GM21717 (cell line): ENCODE results near the gene DLGAP1.

Experiments used
- ATAC-seq: cut with Tn5 transposase; IDR thresholded peaks from one replicate; pipeline ENCODE4 v1.9.1; 2021; ENCODE audit warnings: mild to moderate bottlenecking, moderate library complexity; ENCODE audit not compliant: unreplicated experiment

Gene DLGAP1

DNA sequence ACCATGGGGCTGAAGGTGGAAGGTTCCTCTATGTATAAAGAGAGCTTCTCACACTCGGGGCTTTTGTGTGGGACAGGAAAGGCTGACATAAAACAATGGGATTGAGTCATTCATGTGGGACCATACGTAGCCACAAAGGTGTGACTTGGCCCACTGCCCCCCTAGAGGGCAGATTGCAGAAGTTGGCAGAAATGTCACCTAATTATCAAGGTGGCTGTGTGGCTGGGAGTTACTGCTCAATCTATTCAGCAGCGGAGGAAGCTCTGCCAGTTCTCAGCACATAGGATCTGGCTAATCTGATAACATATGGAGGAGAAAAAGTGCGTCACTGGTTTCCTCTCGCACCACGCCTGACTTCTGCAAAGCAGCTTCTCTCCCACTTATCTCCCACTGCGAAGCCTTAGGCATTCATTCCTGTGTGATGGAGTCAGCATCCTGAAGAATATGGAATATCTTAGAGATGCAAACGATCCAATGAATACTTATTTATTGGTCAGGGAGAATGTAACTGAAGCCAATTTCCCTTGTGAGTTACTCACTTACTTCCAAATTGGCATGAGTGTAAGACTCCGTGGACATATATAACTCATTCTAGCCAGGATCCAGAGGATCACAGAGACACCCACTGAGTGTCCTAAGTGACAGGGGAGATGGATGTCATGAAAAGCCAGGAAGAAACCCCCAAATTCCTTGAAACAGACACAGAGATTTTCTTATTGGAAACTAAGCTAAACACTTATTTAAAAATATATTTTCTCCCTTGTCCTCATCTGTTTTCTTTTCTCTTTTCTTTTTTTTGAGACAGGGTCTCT is 660.4 kb downstream of the DLGAP1 start:
- no peak for ATAC-seq

DNA sequence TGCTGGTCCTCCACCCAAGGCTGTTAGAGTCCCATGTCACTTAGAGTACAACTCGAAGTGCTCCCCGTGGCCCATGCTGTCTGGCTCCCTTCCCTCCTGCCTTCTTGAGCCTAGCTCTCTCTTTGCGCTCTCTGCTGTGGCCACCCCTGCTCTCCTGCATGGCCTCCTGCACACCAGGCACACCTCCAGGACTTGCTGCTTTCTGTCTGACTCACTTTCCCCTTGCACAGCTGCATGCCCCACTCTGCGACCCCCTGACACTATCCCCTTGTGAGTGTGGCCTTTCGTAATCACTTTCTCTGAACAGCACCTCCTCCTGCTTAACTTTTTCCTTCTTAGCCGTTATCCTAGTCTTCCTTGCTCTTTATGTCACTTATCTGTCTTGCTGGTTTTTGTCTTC is 661.6 kb downstream of the DLGAP1 start:
- no peak for ATAC-seq

DNA sequence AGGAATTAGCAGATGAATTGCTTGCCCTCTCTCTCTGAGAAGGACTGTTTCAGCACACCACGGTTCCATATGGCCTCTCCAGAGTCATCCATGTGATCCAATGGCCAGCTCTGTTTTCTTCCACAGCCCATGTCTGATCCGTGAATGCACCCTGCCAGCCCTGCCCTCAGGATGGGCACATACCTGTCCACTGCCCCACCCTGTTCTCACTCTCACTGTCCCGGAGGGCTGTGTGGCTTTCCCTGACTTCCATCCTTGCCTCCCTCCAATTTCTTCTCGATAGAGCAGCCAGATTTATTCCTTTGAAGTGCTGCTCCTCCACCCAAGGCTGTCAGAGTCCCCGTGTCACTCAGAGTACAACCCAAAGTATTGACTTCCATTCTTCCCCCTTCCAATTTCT is 662.0 kb downstream of the DLGAP1 start:
- ATAC-seq: no peak

DNA sequence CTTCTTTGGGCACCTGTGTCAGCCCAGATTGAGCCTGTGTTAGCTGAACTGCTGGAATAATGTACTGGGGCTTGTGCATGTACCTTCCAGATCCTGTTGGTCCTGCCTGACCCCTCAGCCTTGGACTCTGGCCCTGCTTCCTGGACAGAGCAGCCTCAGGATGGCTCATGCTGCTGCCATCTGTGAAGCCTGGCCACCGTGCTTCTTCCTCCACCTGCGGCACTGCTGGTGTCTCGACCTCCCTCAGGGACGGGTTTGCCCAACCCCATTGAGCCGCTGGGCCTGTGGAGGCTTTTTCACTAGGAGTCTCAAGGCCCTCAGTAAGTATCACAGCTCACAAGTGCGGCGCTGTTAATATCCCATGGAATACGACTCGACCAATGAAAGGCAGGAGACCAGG is 662.4 kb downstream of the DLGAP1 start:
- ATAC-seq: no peak

DNA sequence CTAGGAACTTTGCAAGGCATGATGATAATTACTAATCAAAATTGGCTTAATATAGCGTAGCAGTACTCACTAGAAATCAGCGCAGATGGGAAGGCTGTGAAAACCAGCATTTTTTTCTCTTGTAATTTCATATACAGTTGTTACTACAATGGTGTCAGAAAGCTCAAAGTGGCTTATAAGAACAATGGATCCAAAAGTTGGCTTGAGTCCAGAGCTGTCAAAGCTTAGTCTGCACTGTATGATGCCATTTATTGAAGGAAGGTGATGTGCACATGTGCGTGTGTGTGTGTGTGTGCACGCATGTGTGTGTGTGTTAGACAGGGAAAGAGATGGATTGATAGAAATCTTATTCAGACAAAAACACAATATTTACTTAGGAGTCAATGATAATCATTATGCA is 663.9 kb downstream of the DLGAP1 start:
- ATAC-seq: no peak

DNA sequence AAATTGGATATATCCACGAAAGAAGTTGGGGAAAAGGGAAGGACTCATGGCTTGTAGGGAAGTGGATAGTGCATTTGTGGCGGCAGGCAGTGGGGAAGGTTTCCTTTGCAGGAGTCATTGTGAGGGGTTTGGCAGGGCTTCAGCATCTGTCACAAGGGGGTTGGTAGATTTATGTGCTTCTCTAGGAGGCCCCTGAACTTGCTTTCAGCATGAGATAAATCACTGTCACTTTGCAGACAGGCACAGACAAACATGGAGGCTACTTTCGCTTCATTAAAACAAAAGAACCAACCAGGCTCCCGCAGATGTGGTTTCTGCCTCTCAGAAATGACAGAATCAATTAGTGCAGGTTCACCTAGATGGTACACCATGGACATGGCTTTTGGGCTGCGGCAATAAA is 664.4 kb downstream of the DLGAP1 start:
- no peak for ATAC-seq

DNA sequence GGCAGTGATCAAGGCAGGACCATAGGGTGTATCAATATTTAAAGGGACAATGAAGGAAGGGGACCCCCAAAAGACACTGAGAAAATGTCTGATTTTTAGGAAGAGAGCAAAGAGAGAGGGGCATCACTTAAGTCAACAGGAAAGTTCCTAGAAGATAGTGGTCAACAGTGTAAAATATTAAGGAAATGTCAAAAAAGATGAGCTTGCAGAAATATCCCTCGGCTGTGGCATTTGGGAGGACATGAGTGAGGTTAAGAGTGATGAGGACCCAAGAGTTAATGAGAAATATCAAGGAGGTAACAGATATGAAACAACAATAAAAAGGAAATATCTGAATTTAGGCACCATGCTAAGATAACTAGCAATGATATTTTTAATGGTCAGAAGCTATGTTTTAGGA is 665.6 kb downstream of the DLGAP1 start:
- ATAC-seq: no peak

DNA sequence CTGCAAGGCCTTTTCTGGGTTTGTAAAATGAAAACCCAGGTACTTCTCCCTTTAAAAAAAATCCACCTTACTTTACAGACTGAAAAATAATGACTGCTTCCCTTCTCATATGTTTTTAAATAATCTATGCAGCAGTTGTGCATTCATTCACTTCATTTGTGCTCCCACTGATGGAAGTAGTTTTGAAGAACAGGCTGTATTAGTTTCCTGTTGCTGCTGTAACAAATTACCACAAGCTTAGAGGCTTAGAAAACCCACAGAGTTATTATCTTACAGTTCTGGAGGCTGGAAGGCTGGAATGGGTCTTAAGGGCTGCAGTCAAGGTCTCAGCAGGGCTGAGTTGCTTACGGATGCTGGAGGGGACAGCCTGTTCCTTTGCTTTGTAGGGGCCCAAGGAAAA is 670.2 kb downstream of the DLGAP1 start:
- no peak for ATAC-seq

DNA sequence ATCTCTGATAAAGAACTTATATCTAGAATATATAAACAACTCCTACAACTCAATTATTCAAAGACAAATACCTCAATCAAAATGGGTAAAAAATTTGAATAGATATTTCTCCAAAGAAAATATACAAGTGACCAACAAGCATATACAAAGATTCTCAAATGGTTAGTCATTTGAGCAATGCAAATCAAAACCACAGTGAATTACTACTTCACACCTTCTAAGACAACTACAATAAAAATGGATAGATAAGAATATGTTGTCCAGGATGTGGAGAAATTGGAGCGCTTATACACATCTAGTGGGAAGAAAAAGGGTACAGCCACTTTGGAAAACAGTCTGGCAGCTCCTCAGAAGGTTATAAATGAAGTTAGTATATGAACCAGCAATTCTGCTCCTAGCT is 672.2 kb downstream of the DLGAP1 start:
- ATAC-seq: no peak

DNA sequence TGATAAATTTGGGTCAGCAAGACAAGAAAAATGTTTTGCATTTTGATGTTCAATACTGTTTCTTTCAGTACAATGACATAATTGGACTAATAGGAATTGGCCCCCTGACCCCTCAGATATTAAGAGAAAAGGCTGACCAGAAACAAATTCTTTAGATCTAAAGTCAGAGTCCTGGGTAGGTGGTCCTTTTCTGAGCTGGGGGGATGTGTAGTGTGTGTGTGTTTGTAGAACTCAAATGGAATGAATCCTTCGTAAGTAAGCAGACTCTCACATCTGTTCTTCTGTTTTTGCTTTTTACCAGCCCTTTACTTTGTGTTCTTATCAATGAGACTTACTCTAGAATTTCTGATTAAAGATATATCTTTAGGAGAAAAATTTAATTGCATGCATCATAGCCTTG is 677.4 kb downstream of the DLGAP1 start:
- ATAC-seq: no peak

DNA sequence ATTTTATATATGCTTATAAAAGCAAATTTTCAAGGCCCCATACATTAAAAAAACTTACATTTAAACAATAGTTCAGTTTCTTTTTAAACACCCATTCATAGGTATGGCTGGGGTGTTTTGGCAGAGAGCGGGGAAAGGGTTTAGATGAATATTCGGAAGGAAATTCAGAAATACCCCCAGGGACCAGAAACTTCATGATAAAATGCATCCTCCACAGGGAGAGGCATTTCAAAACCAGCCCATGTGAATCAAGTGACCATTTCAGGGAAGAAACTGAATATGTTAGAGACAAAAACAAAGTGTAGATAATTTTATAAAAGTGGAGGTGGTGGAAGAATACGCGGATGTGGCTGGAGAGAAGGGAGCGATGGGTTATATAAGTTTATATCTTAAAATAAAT is 678.0 kb downstream of the DLGAP1 start:
- ATAC-seq: no peak

DNA sequence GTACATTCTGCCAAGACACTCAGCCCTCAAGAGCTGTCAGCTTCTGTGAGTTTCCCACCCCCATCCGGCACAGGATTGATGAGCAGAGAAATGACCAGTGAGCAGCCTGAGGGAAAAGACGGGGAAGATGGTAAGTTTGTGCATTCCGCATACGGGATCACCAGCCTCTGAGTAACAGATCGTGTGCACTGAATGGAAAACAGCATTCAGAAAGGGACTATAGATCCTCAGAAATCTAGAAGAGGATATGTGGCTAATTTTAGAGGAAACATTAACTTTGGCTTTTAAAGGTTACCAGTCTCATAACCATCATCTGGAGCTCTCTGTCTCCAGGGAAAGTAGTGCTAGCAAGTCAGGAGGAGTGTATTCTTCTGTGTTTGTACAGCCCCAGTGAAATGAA is 679.1 kb downstream of the DLGAP1 start:
- ATAC-seq: no peak

DNA sequence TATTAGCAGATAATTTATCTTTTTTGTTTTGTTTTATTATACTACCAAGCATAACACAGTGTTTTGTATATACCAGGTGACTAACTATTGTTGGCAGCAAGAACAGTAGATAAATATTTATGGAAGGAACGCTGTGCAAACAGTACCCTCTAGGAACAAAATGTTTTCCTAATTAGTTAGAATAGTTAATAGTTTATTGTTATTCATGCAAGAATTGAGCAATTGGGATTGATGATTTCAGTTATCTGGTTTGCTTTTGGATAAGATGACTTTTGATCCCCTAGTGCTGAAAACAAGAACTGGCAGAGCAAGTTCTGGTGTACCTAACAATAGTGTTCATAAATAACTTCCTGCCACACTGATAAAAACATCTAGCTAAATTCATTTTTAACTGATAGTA is 681.8 kb downstream of the DLGAP1 start:
- no peak for ATAC-seq

DNA sequence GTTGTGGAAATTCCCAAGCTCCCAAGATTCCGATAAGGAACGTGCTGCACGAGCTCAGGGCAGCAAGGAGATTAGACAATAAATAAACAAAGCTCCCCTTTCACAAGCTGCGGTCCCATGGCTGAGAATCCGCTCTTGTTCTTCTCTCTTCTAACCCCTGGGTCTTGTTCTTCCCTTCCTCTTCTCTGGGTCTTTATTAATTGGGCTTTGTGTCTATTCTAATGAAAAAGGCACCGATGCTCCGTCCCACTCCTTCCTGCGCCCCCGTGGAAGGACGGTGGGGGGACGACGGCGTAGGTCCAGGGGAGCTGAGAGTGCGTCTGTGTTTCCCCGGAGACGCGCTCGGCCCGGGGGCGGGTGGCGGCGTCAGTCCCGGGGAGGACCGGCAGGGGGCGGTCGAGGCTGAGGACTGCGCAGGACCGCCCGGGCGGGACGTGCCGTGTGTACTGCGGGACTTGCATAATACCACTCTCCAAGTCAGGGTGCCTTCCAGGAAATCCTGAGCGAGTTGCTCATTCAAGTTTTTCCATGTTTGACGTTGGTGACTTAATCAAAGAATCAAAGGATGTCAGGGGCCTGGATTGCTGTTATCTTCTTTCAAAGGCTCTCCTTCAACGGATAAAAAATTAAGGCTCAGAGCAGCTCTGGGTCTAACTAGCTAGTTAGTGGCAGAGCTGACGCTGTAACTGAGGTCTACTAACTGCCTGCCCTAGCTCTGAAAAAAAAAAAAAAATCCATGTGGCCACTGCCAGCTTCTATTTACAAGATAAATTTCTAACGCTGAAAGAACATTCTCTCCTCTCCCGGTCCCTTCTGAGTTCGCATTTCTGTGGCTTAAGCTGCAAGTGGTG is 683.8 kb downstream of the DLGAP1 start:
- peak; percentile 96 for ATAC-seq

DNA sequence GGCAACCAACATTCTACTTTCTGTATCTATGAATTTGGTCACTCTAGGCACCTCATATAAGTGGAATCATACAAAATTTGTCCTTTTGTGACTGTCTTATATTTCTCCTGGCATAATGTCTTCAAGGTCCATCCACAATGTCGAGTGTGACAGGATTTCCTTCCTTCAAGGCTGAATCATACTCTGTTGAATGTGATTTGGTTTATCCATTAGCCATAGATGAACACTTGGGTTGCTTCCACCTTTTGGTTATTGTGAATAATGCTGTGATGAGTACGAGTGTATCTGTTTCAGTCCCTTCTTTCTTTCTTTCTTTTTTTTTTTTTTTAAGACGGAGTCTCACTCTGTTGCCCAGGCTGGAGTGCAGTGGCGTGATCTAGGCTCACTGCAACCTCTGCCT is 693.8 kb downstream of the DLGAP1 start:
- no peak for ATAC-seq

DNA sequence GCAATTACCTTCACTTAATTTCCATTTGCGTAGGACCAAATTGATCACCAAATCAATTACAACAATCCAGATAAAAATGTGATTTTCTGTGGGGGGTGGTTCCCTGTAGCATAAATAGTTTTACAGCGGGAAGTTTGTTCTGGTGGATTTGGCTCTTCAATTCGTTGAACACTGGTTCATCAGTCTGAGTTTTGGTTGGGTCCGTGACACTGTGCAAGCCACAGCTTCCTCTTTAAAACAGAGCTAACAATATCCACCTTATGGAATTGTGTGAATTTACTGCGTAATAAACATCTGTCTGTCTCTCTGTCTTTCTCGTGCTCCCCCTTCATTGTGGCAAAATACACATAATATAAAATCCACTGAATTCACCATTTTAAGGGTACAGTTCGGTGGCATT is 694.4 kb downstream of the DLGAP1 start:
- no peak for ATAC-seq

DNA sequence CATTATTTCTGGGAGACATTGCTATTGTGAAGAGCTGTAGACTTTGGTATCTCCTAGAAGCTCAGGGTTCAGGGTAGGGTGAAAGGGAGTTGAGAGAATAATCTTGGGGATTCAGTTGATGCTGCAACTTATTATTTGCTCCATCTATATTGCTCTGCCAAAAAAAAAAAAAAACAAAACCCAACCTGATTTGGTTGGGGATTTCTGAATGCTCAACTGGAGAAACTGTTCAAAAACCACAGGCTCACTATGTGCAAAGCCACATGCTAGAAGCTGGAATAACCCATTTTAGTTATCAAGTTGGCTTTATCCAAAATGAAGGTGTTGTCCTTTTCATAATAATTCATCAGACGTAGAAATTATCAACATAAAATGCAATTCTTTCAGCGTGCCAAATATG is 696.0 kb downstream of the DLGAP1 start:
- ATAC-seq: no peak

DNA sequence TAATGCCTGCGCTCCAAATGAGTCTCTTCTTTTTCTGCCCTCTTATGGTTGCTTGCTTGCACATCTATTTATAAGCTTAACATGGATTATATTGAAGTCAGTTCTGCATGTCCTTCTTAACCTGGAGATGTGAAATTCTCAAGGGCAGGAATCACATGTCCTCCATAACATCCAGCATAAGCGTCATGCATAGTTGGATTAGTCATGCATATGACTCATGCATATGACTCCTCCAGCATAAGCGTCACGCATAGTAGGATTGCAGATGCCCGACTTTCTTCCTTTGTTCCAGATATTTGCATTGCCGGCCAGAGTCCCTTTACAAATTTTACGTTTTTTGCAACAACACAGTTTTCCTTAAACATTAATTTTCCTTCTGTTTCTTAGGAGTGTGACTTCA is 696.6 kb downstream of the DLGAP1 start:
- no peak for ATAC-seq

DNA sequence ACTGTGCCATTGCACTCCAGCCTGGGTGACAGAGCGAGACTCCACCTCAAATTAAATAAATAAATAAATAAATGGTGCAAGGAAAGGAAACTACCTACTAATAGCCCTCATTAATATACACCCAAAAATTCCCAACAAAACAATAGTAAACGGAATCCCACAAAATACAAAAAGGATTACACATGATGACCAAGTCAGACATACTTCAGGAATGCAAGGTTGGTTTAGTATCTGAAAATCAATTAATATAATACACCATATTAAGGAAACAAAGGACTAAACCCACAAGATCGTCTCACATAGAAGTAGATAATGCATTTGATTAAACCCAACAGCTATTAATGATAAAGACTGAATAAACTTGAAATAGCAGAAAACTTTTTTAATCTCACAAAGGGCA is 697.7 kb downstream of the DLGAP1 start:
- no peak for ATAC-seq

DNA sequence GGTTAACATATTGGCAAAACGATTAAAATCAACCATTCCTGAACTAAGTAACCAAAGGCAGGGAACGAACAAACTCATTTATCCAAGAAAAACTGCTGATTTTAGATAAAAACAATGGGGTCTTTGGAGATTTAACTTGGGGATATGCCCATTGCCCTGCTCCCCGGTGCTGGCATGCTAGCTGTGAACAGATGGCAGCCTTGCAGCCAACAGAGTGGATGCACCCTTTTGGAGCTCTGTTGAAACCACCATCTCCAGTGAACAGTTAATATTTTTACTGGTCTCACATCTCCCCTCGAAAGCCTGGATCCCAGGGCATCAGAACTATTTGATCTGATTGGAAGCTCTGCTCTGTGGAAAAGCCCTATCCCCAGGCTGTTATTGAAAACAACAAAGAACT is 702.0 kb downstream of the DLGAP1 start:
- ATAC-seq: no peak

DNA sequence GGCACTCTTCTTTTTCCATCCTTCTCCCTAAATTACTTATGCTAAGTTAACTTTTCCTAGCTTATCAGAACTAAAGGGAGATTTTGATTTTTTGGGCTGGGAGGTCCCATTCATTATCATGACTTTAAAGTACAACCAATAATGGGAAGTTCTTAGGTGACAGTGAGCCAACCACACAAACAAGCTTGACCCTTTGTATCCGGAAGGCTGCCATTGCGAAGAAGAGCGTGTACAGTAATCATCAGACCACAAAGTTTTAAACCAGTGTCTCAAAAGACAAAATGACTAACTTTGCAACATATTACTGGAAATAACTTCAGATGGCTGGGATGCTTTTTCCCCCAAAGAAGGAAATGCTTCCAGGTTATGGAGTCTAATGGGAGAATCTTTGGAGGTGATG is 707.0 kb downstream of the DLGAP1 start:
- ATAC-seq: no peak
